K562 (cell line): ENCODE measurements around the gene GGPS1. TPM values are rescaled to one million over a fixed set of nuclear protein-coding genes. Genes with fewer than 3 reads are reported as not detected.

ENCODE experiments used
- ATAC-seq: fragments of 200-7000 bp; cut with Tn5 transposase; 3 replicates; pipeline ENCODE4 v1.9.1; 2020; ENCODE audit warnings: moderate library complexity
- BruUV-seq: library from RNA; stranded (reverse); fragments of 400-500 nt; replicated peaks from 2 replicates; lab custom pipeline; 2021; lab: Mats Ljungman, UMichigan
- CTCF ChIA-PET: fragments of 300-600 bp; formaldehyde crosslinking; extraction: SDS; loops from one replicate; lab custom pipeline; 2021; ENCODE audit warnings: low intra/inter-chr PET ratio; lab: Yijun Ruan, JAX
- POLR2A ChIA-PET: fragments of 300-600, 350-650 bp; sonication (Branson Sonifier 250); formaldehyde crosslinking; extraction: SDS; loops from one replicate; lab custom pipeline; 2021; ENCODE audit warnings: antibody characterized with exemption, inconsistent platforms; lab: Yijun Ruan, JAX
- DNase-seq, 4 experiments: peaks; one replicate each; pipeline versions ENCODE4 v3.0.0 to v3.0.0-alpha.2; 2011 to 2018; ENCODE audit warnings: low spot score in 3 of 4, mixed read lengths in 3 of 4; ENCODE audit errors: extremely low read depth in 1 of 4
- FAIRE-seq: peaks from 2 replicates; lab custom pipeline; 2011; peaks lifted over from hg19 to GRCh38; lab: Jason Lieb, UNC
- H2AFZ ChIP-seq: 2 replicates; pipeline ENCODE4 v1.6.0; 2011; ENCODE audit warnings: low read depth, low read length, control low read depth, inconsistent platforms
- H3K27ac ChIP-seq: fragments of 200-600 bp; 3 replicates; pipeline ENCODE4 v1.8.0; 2011; ENCODE audit warnings: low read depth, mild to moderate bottlenecking, control low read depth, inconsistent platforms, low read length, moderate library complexity, mixed read lengths; ENCODE audit errors: extremely low read depth
- H3K27me3 ChIP-seq, 2 experiments: fragments of 300-600 bp in 1 of 2; 2 replicates in 1 of 2; 3 replicates in 1 of 2; pipeline versions ENCODE4 v1.6.0 to v1.8.0; 2011; ENCODE audit warnings: inconsistent platforms in 2 of 2, low read length in 2 of 2, mild to moderate bottlenecking in 1 of 2, mixed read lengths in 1 of 2, moderate library complexity in 1 of 2; ENCODE audit not compliant: control insufficient read depth in 2 of 2, insufficient read depth in 2 of 2
- H3K36me3 ChIP-seq: fragments of 300-600 bp; 3 replicates; pipeline ENCODE4 v1.8.0; 2011; ENCODE audit warnings: mild to moderate bottlenecking, low read length, inconsistent platforms; ENCODE audit not compliant: control insufficient read depth, insufficient read depth
- H3K4me1 ChIP-seq, 2 experiments: fragments of 200-600 bp in 1 of 2; replicated peaks in 1 of 2; 2 replicates in 1 of 2; 3 replicates in 1 of 2; pipeline versions ENCODE4 v1.5.1 to v1.8.0; 2011; ENCODE audit warnings: inconsistent platforms in 2 of 2, low read length in 2 of 2, mild to moderate bottlenecking in 1 of 2, mixed read lengths in 1 of 2, moderate library complexity in 1 of 2; ENCODE audit not compliant: control insufficient read depth in 2 of 2, insufficient read depth in 2 of 2
- H3K4me2 ChIP-seq: 2 replicates; pipeline ENCODE4 v1.6.1; 2011; ENCODE audit warnings: low read length, control low read depth, inconsistent platforms, mixed read lengths; ENCODE audit not compliant: insufficient read depth
- H3K4me3 ChIP-seq: fragments of 200-600 bp; sonication (generic), shearing (Covaris generic); 2 replicates; pipeline ENCODE4 v1.5.1; 2016; ENCODE audit warnings: control low read depth, inconsistent platforms
- H3K79me2 ChIP-seq: fragments of 200-600 bp; 3 replicates; pipeline ENCODE4 v1.8.0; 2011; ENCODE audit warnings: low read length, inconsistent platforms; ENCODE audit not compliant: control insufficient read depth, insufficient read depth
- H3K9ac ChIP-seq, 2 experiments: 2 replicates each; pipeline versions ENCODE4 v1.6.0 to v1.6.1; 2011; ENCODE audit warnings: low read depth in 2 of 2, low read length in 2 of 2, control low read depth in 1 of 2, inconsistent platforms in 1 of 2, mild to moderate bottlenecking in 1 of 2, mixed read lengths in 1 of 2; ENCODE audit not compliant: insufficient read depth in 1 of 2
- H3K9me1 ChIP-seq: one replicate; pipeline ENCODE4 v1.6.0; 2011; ENCODE audit warnings: inconsistent platforms, mild to moderate bottlenecking, low read length, moderate library complexity; ENCODE audit not compliant: control insufficient read depth, insufficient read depth
- H3K9me3 ChIP-seq: replicated peaks from 2 replicates; pipeline ENCODE4 v1.5.1; 2011; ENCODE audit warnings: low read depth, low read length, inconsistent platforms; ENCODE audit not compliant: control insufficient read depth, insufficient read depth
- H4K20me1 ChIP-seq: replicated peaks from 2 replicates; pipeline ENCODE4 v1.6.1; 2011; ENCODE audit warnings: low read length, inconsistent platforms, mixed read lengths; ENCODE audit not compliant: control insufficient read depth, insufficient read depth
- ARID1B ChIP-seq: fragments of 450-650 bp; IDR thresholded peaks from 2 replicates; pipeline ENCODE4 v1.6.1; 2016; ENCODE audit warnings: antibody characterized with exemption, mild to moderate bottlenecking, inconsistent platforms
- BDP1 ChIP-seq: IDR thresholded peaks from 3 replicates; pipeline ENCODE4 v1.6.1; 2011; ENCODE audit not compliant: insufficient read length, insufficient read depth
- CBX3 ChIP-seq, 2 experiments: IDR thresholded peaks; 1 replicate in 1 of 2; 2 replicates in 1 of 2; pipeline ENCODE4 v1.6.1; 2012; ENCODE audit warnings: inconsistent platforms in 2 of 2, low read length in 2 of 2, borderline replicate concordance in 1 of 2, control low read depth in 1 of 2
- FIP1L1 ChIP-seq: fragments of 200-400 bp; formaldehyde crosslinking; IDR thresholded peaks from 2 replicates; pipeline ENCODE4 v1.6.1; 2018; ENCODE audit warnings: mild to moderate bottlenecking, low read depth, low read length; ENCODE audit not compliant: poor library complexity, severe bottlenecking
- ILK ChIP-seq: fragments of 450-650 bp; IDR thresholded peaks from 2 replicates; pipeline ENCODE4 v1.6.1; 2016; ENCODE audit warnings: missing genetic modification characterization, low read depth, mild to moderate bottlenecking, missing compliant biosample characterization, moderate library complexity, borderline replicate concordance
- MLX ChIP-seq, 2 experiments: fragments of 450-650 bp in 1 of 2; sonication (generic) in 1 of 2; formaldehyde crosslinking; conservative IDR thresholded peaks; 2 replicates each; pipeline versions ENCODE4 v1.4.0 to v1.8.1; 2020 to 2022; ENCODE audit warnings: mild to moderate bottlenecking in 1 of 2, missing genetic modification reagents in 1 of 2
- NR2C2 ChIP-seq, 2 experiments: fragments of 200-800 bp in 1 of 2; sonication (Bioruptor generic) in 1 of 2; sonication (generic) in 1 of 2; formaldehyde crosslinking in 1 of 2; IDR thresholded peaks; 2 replicates each; pipeline versions ENCODE4 v1.6.1 to v1.8.0; 2016 to 2022; ENCODE audit warnings: mild to moderate bottlenecking in 1 of 2, missing compliant biosample characterization in 1 of 2, missing genetic modification characterization in 1 of 2, missing genetic modification reagents in 1 of 2
- POLR2H ChIP-seq: IDR thresholded peaks from 2 replicates; pipeline ENCODE4 v1.6.1; 2016; ENCODE audit warnings: missing genetic modification characterization, low read depth, mild to moderate bottlenecking, control low read depth, missing compliant biosample characterization, moderate library complexity
- PYGO2 ChIP-seq: fragments of 450-650 bp; IDR thresholded peaks from 2 replicates; pipeline ENCODE4 v1.6.1; 2016; ENCODE audit warnings: mild to moderate bottlenecking, missing genetic modification characterization, moderate library complexity, missing compliant biosample characterization
- SMARCE1 ChIP-seq: fragments of 450-650 bp; IDR thresholded peaks from 2 replicates; pipeline ENCODE4 v1.7.1; 2016; ENCODE audit warnings: mild to moderate bottlenecking
- ZBTB49 ChIP-seq: sonication (generic); formaldehyde crosslinking; IDR thresholded peaks from 2 replicates; pipeline ENCODE4 v1.8.0; 2022; ENCODE audit warnings: missing genetic modification reagents, mild to moderate bottlenecking, borderline replicate concordance
- ZNF224 ChIP-seq: sonication (generic); formaldehyde crosslinking; IDR thresholded peaks from 2 replicates; pipeline ENCODE4 v1.8.0; 2022; ENCODE audit warnings: mild to moderate bottlenecking, missing genetic modification reagents
- WGBS: fragments of 100-300 bp; shearing (Covaris generic); methylation state at CpG from one replicate; pipeline ENCODE4 v1.1.6; 2016; ENCODE audit warnings: low coverage, mixed read lengths; ENCODE audit not compliant: insufficient coverage; ENCODE audit errors: missing lambda C conversion rate; 5-methylcytosine and 5-hydroxymethylcytosine counted together
- in situ Hi-C: fragments of 300-500 bp; cut with MboI; formaldehyde crosslinking; loops from 4 replicates; pipeline ENCODE4 v1.15.0; 2018; ENCODE audit warnings: inconsistent platforms, mixed read lengths
- intact Hi-C: fragments of 100-400 bp; cut with micrococcal nuclease; formaldehyde crosslinking; loops from 2 replicates; pipeline ENCODE4 v1.14.2; 2022
- polyA plus RNA-seq, 8 experiments: library from polyadenylated mRNA; depleted of rRNA in 4 of 8; stranded (reverse) in 5 of 8; unstranded in 3 of 8; fragments of >200 nt; fragmentation: Nextera tagmentation in 2 of 8; fragmentation: Illumina TruSeq in 1 of 8; extraction: Ambion mirVana in 2 of 8; extraction: Trizol in 1 of 8; gene quantifications; 2 replicates each; pipeline versions ENCODE4 v1.2.1 to v1.2.3, GENCODE V29; 2011 to 2014; ENCODE audit warnings: inconsistent platforms in 1 of 8, missing spikeins in 1 of 8
- total RNA-seq, 7 experiments: library from RNA; depleted of rRNA in 6 of 7; stranded (reverse); fragments of >200 nt in 6 of 7; fragmentation: Illumina TruSeq in 2 of 7; extraction: Trizol in 2 of 7; gene quantifications; 2 replicates each; pipeline versions ENCODE4 v1.2.1 to v1.2.3, GENCODE V29; 2011 to 2021; ENCODE audit warnings: low replicate concordance in 1 of 7
- TF ChIP-seq, protein P1 (sequence below): fragments of 250-450 bp; sonication (Bioruptor Pico); IDR thresholded peaks from 2 replicates; pipeline ENCODE4 v1.8.0; 2021; ENCODE audit warnings: borderline replicate concordance, mild to moderate bottlenecking, moderate library complexity; ENCODE audit not compliant: poor library complexity, severe bottlenecking

GGPS1 gene
- total and polyA plus RNA-seq, 9 of the 15 experiments (the other 6 are each of a cell fraction or from before 2014, with no cell fraction given) = 18.8 to 104 (median 56.3) TPM

DNA sequence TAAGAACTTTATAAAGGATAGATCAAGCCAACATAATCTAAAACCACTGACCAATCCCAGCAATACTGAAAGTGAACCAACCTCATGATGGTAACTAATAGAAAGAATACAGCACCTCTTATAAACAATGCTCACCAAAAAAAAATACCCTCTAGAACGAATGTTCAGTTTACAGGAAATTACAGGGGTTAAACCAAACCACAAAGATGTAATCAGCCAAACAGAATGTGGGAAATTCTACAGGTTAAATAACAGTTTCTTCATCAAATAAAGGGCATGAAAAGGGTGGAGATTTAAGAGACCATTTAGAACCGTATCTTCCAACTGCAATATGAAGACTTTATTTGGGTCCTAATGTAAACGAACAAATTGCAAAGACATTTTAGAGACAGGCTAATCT, 30.8 kb upstream of the GGPS1 start:
- 8% methylated on average over 3 of the region's 3 CpGs for WGBS
- in situ Hi-C loops (no loop called here), intact Hi-C loops (no loop called here)
- ATAC-seq (no peak), DNase-seq (no peak), FAIRE-seq (no peak)
- H4K20me1 ChIP-seq = peaks cover 21% of the 10 kb centered on the region; the same call in 1 of the 2 replicates
- H2AFZ ChIP-seq = no peak overlapping the region
- no TSS peak for BruUV-seq
- no peaks in the 10 kb centered on the region for H3K9me3 ChIP-seq
- peaks cover 3% of the 10 kb centered on the region for H3K9me1 ChIP-seq
- no peak overlapping the region for H3K4me3 ChIP-seq
- H3K27me3 ChIP-seq = no peaks in the 10 kb centered on the region
- peaks cover 96% of the 10 kb centered on the region for H3K79me2 ChIP-seq
- ChIA-PET POLR2A (no interaction called here), CTCF (no interaction called here)
- H3K9ac ChIP-seq = peak overlapping the region in 1 of 2 experiments; percentile 17; a peak in 1 of 4 replicates
- H3K4me1 ChIP-seq = peaks cover 14 to 35% of the 10 kb centered on the region in 2 experiments
- no peaks in the 10 kb centered on the region for H3K36me3 ChIP-seq
- peak overlapping the region; percentile 60; the same call in 1 of the 3 replicates for H3K27ac ChIP-seq
- H3K4me2 ChIP-seq = peak overlapping the region; percentile 9; the same call in 1 of the 2 replicates
- TF ChIP-seq POLR2H (peak; percentile 46; the same call in 1 of the 2 replicates), BDP1 (no peak), FIP1L1 (no peak), CBX3 (IDR thresholded peaks at IDR 0.05; ENCODE audit: borderline replicate concordance in 1 of 2, low read length in 2 of 2) (no peak), PYGO2 (tag) (no peak), ZBTB49 (CRISPR knock-in tag) (no peak), ILK (tag) (no peak), ZNF224 (CRISPR knock-in tag) (no peak), SMARCE1 (peak; percentile 65; the same call in 1 of the 2 replicates), MLX (CRISPR knock-in tag; conservative IDR thresholded peaks at IDR 0.05) (no peak), ARID1B (peak; percentile 24; the same call in 1 of the 2 replicates), NR2C2 (CRISPR knock-in tag; IDR thresholded peaks at IDR 0.05) (no peak), NR2C2 (tag; IDR thresholded peaks at IDR 0.05) (0 out of 2 replicates have a peak, but pooled peaks have one; percentile 28)
- TF ChIP-seq, protein P1, sequence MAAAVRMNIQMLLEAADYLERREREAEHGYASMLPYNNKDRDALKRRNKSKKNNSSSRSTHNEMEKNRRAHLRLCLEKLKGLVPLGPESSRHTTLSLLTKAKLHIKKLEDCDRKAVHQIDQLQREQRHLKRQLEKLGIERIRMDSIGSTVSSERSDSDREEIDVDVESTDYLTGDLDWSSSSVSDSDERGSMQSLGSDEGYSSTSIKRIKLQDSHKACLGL (CRISPR knock-in tag) = no peak
